Astrocyte (in vitro differentiated cells and primary cell): ENCODE results near the gene LBX1. TPM values are rescaled to one million over a fixed set of nuclear protein-coding genes. Genes with fewer than 3 reads are reported as not detected.

Experiments
- DNase-seq: peaks from one replicate; pipeline ENCODE4 v3.0.0-alpha.2; 2010; ENCODE audit warnings: low read depth
- FAIRE-seq: peaks from 2 replicates; lab custom pipeline; 2011; peaks lifted over from hg19 to GRCh38; lab: Jason Lieb, UNC
- H2AFZ ChIP-seq: 2 replicates; pipeline ENCODE4 v1.6.0; 2012; ENCODE audit warnings: low read depth, low read length, inconsistent platforms
- H3K27ac ChIP-seq: 2 replicates; pipeline ENCODE4 v1.5.1; 2011; ENCODE audit warnings: low read depth, low read length, inconsistent platforms
- H3K27me3 ChIP-seq: 2 replicates; pipeline ENCODE4 v1.6.0; 2011; ENCODE audit warnings: low read length, inconsistent platforms; ENCODE audit not compliant: insufficient read depth
- H3K36me3 ChIP-seq: 2 replicates; pipeline ENCODE4 v1.5.1; 2011; ENCODE audit warnings: low read length, inconsistent platforms; ENCODE audit not compliant: insufficient read depth
- H3K4me1 ChIP-seq: 2 replicates; pipeline ENCODE4 v1.5.1; 2011; ENCODE audit warnings: low read length, inconsistent platforms; ENCODE audit not compliant: insufficient read depth
- H3K4me2 ChIP-seq: 2 replicates; pipeline ENCODE4 v1.6.0; 2012; ENCODE audit warnings: low read length, inconsistent platforms
- H3K4me3 ChIP-seq: 2 replicates; pipeline ENCODE4 v1.5.1; 2011; ENCODE audit warnings: low read depth, mild to moderate bottlenecking, low read length, inconsistent platforms; ENCODE audit not compliant: insufficient read depth
- H3K79me2 ChIP-seq: 2 replicates; pipeline ENCODE4 v1.6.0; 2012; ENCODE audit warnings: mild to moderate bottlenecking, low read length, inconsistent platforms; ENCODE audit not compliant: insufficient read depth
- H3K9ac ChIP-seq: 2 replicates; pipeline ENCODE4 v1.6.0; 2012; ENCODE audit warnings: mild to moderate bottlenecking, low read length, inconsistent platforms
- H3K9me3 ChIP-seq: 2 replicates; pipeline ENCODE4 v1.5.1; 2012; ENCODE audit warnings: low read depth, mild to moderate bottlenecking, low read length, inconsistent platforms; ENCODE audit not compliant: insufficient read depth
- H4K20me1 ChIP-seq: 2 replicates; pipeline ENCODE4 v1.6.0; 2012; ENCODE audit warnings: low read length, inconsistent platforms; ENCODE audit not compliant: insufficient read depth
- H3K27ac Mint-ChIP-seq: one replicate; pipeline ENCODE4 v1.8.0; 2021; ENCODE audit warnings: mild to moderate bottlenecking, mixed read lengths; ENCODE audit not compliant: unreplicated experiment
- H3K27me3 Mint-ChIP-seq: one replicate; pipeline ENCODE4 v1.8.0; 2021; ENCODE audit warnings: low read depth, mixed read lengths; ENCODE audit not compliant: unreplicated experiment
- H3K36me3 Mint-ChIP-seq: one replicate; pipeline ENCODE4 v1.8.0; 2021; ENCODE audit warnings: low read depth, mixed read lengths; ENCODE audit not compliant: unreplicated experiment
- H3K4me1 Mint-ChIP-seq: one replicate; pipeline ENCODE4 v1.8.0; 2021; ENCODE audit warnings: low read depth, mixed read lengths; ENCODE audit not compliant: unreplicated experiment
- H3K4me3 Mint-ChIP-seq: one replicate; pipeline ENCODE4 v1.8.0; 2021; ENCODE audit warnings: mild to moderate bottlenecking, moderate library complexity, mixed read lengths; ENCODE audit not compliant: unreplicated experiment
- H3K9me3 Mint-ChIP-seq: one replicate; pipeline ENCODE4 v1.8.0; 2021; ENCODE audit warnings: mild to moderate bottlenecking, mixed read lengths; ENCODE audit not compliant: unreplicated experiment
- CTCF ChIP-seq: IDR thresholded peaks from 2 replicates; pipeline ENCODE4 v1.5.1; 2011; ENCODE audit warnings: low read depth, mild to moderate bottlenecking, inconsistent platforms, low read length, moderate library complexity; ENCODE audit not compliant: insufficient read depth
- EZH2 ChIP-seq: IDR thresholded peaks from 2 replicates; pipeline ENCODE4 v1.6.1; 2012; ENCODE audit warnings: mild to moderate bottlenecking, low read length, inconsistent platforms; ENCODE audit not compliant: insufficient read depth
- total RNA-seq: library from RNA; stranded (reverse); gene quantifications from 2 replicates; pipeline ENCODE4 v1.2.1, GENCODE V29; 2021

The LBX1 gene
- total RNA-seq, 1 donor from 2014 or later: not detected

- no peak overlapping the region for H3K4me3 ChIP-seq
- H3K36me3 ChIP-seq: no peaks in the 10 kb centered on the region
- no peak for DNase-seq
- H3K9ac ChIP-seq: no peak overlapping the region
- H3K27me3 ChIP-seq: peaks cover 46% of the 10 kb centered on the region
- FAIRE-seq: no peak
- H3K27me3 Mint-ChIP-seq: peaks cover 65% of the 10 kb centered on the region
- H3K9me3 ChIP-seq: no peaks in the 10 kb centered on the region
- H3K27ac ChIP-seq: no peak overlapping the region
- peaks cover 2% of the 10 kb centered on the region for H3K36me3 Mint-ChIP-seq
- no peaks in the 10 kb centered on the region for H3K4me1 Mint-ChIP-seq
- H3K4me1 ChIP-seq: no peaks in the 10 kb centered on the region
- peaks cover 4% of the 10 kb centered on the region for H3K9me3 Mint-ChIP-seq
- no peak for TF ChIP-seq CTCF
- H2AFZ ChIP-seq: no peak overlapping the region
- no peaks in the 10 kb centered on the region for H3K79me2 ChIP-seq
- no peak overlapping the region for H3K4me3 Mint-ChIP-seq
- no peak overlapping the region for H3K27ac Mint-ChIP-seq
- H3K4me2 ChIP-seq: no peak overlapping the region
- H4K20me1 ChIP-seq: no peaks in the 10 kb centered on the region
These were observed 20.9 kb upstream of the LBX1 start for GRCh38 chr10:101250136-101250535.

DNA sequence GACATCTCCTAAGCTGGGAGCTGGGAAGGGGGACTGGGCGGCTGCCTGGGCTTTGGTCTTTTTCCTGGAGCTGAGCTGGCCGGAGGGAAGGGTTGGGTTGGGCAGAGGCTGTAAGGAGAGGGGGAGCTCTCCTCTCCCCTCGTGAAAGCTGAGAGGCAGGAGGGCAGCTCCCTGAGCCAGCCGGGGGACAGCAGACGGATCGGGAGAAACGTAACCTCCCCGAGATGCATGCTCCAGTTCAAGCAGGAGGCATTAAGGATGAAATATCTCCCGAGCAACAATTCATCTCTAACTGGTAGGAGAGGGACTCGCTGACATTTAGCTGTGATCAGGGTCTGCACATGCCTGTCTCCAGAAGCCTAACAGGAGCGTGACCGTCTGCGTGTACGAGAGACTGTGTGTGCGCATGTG is 19.9 kb upstream of the LBX1 start:
- Histone ChIP-seq H3K4me3 (no peak overlapping the region), H3K4me2 (no peak overlapping the region), H3K27ac (no peak overlapping the region), H3K79me2 (no peaks in the 10 kb centered on the region), H3K4me1 (peaks cover 4% of the 10 kb centered on the region), H3K27me3 (peaks cover 49% of the 10 kb centered on the region), H2AFZ (no peak overlapping the region), H3K36me3 (no peaks in the 10 kb centered on the region), H3K9me3 (no peaks in the 10 kb centered on the region), H3K9ac (no peak overlapping the region), H4K20me1 (no peaks in the 10 kb centered on the region)
- peaks cover 60% of the 10 kb centered on the region for H3K27me3 Mint-ChIP-seq
- H3K4me1 Mint-ChIP-seq: peaks cover 7% of the 10 kb centered on the region
- H3K9me3 Mint-ChIP-seq: peaks cover 4% of the 10 kb centered on the region
- TF ChIP-seq EZH2 (no peak), CTCF (no peak)
- H3K27ac Mint-ChIP-seq: no peak overlapping the region
- DNase-seq (no peak), FAIRE-seq (no peak)
- peaks cover 2% of the 10 kb centered on the region for H3K36me3 Mint-ChIP-seq
- H3K4me3 Mint-ChIP-seq: no peak overlapping the region

- Mint-ChIP-seq H3K36me3 (peaks cover 2% of the 10 kb centered on the region), H3K27me3 (peaks cover 66% of the 10 kb centered on the region), H3K4me1 (peaks cover 7% of the 10 kb centered on the region), H3K9me3 (peaks cover 4% of the 10 kb centered on the region), H3K27ac (no peak overlapping the region), H3K4me3 (no peak overlapping the region)
- DNase-seq (no peak), FAIRE-seq (no peak)
- H3K27ac ChIP-seq: no peak overlapping the region
- TF ChIP-seq CTCF (no peak), EZH2 (no peak)
- H3K4me3 ChIP-seq: no peak overlapping the region
- H2AFZ ChIP-seq: no peak overlapping the region
- no peak overlapping the region for H3K4me2 ChIP-seq
- no peak overlapping the region for H3K9ac ChIP-seq
- H3K4me1 ChIP-seq: peaks cover 4% of the 10 kb centered on the region
- H3K9me3 ChIP-seq: no peaks in the 10 kb centered on the region
- no peaks in the 10 kb centered on the region for H3K79me2 ChIP-seq
- H4K20me1 ChIP-seq: no peaks in the 10 kb centered on the region
- H3K36me3 ChIP-seq: no peaks in the 10 kb centered on the region
- H3K27me3 ChIP-seq: peaks cover 59% of the 10 kb centered on the region
These were observed 17.4 kb upstream of the LBX1 start for GRCh38 chr10:101246639-101247038.
